K562 (cell line): Measurements from ENCODE around the gene BRICD5.

Experiments used
- CTCF ChIP-seq, 3 experiments: IDR thresholded peaks in 2 of 3; conservative IDR thresholded peaks in 1 of 3; 2 replicates each; pipeline ENCODE4 v1.5.1; 2011 to 2012; ENCODE audit warnings: low read length in 3 of 3, mild to moderate bottlenecking in 3 of 3, control low read depth in 2 of 3, improper control_type of control experiment in 1 of 3, inconsistent platforms in 1 of 3, low read depth in 1 of 3, mixed read lengths in 1 of 3, moderate library complexity in 1 of 3; ENCODE audit not compliant: insufficient read depth in 2 of 3
- GABPB2 ChIP-seq: fragments of 250-450 bp; sonication (Bioruptor Pico); conservative IDR thresholded peaks from 2 replicates; pipeline ENCODE4 v1.5.1; 2021; ENCODE audit warnings: mild to moderate bottlenecking

GRCh38 chr16:2237493-2238149 is 27.0 kb upstream of the BRICD5 start:
- no peak for TF ChIP-seq CTCF (IDR thresholded peaks at IDR 0.05 in 2 of 3, conservative IDR thresholded peaks at IDR 0.05 in 1 of 3; ENCODE audit: insufficient read depth in 2 of 3, low read depth in 1 of 3, low read length in 3 of 3)
- TF ChIP-seq GABPB2: no peak
